Upper lobe of right lung (tissue), 1 donor: Measurements from ENCODE around the gene STXBP3. TPM values are rescaled to one million over a fixed set of nuclear protein-coding genes. Genes with fewer than 3 reads are reported as not detected.

Experiments used
- ATAC-seq: fragments of 200-7000 bp; cut with Tn5 transposase; one replicate; pipeline ENCODE4 v1.9.1; 2020; ENCODE audit warnings: mild to moderate bottlenecking, moderate library complexity
- DNase-seq: peaks from one replicate; pipeline ENCODE4 v3.0.0-alpha.2; 2020
- H3K27ac ChIP-seq: fragments of 200-600 bp; one replicate; pipeline ENCODE4 v1.8.0; 2022
- H3K27me3 ChIP-seq: fragments of 200-600 bp; one replicate; pipeline ENCODE4 v1.8.0; 2022; ENCODE audit warnings: mild to moderate bottlenecking
- H3K36me3 ChIP-seq: fragments of 200-600 bp; one replicate; pipeline ENCODE4 v1.8.0; 2022
- H3K4me1 ChIP-seq: fragments of 200-600 bp; one replicate; pipeline ENCODE4 v1.8.0; 2022
- H3K4me3 ChIP-seq: fragments of 200-600 bp; one replicate; pipeline ENCODE4 v1.8.0; 2022; ENCODE audit warnings: mild to moderate bottlenecking
- H3K9me3 ChIP-seq: fragments of 200-600 bp; one replicate; pipeline ENCODE4 v1.8.0; 2022
- intact Hi-C: fragments of 100-400 bp; cut with DNase I; formaldehyde crosslinking; loops from one replicate; pipeline ENCODE4 v1.11.0; 2022
- total RNA-seq: library from RNA; stranded (reverse); fragmentation: NEBNext Ultra II Directional; extraction: Animal tissue kit (Norgen Biotek cat#: 25700); gene quantifications from one replicate; pipeline ENCODE4 v1.2.1, GENCODE V29; 2021
- TF ChIP-seq, protein P1 (sequence below): fragments of 200-600 bp; IDR thresholded peaks from one replicate; pipeline ENCODE4 v1.8.0; 2022; ENCODE audit warnings: antibody characterized with exemption
- donor health status: DM: no; HTN: yes; CAD: no; lungs with severe emphysema.

Gene STXBP3
- total RNA-seq, 1 donor from 2014 or later: 54.1 TPM

GRCh38 chr1:108753363-108753762, 6.9 kb downstream of the STXBP3 start:
- peaks cover 58% of the 10 kb centered on the region for H3K36me3 ChIP-seq
- no peaks in the 10 kb centered on the region for H3K27me3 ChIP-seq
- intact Hi-C loops: no loop called here

DNA sequence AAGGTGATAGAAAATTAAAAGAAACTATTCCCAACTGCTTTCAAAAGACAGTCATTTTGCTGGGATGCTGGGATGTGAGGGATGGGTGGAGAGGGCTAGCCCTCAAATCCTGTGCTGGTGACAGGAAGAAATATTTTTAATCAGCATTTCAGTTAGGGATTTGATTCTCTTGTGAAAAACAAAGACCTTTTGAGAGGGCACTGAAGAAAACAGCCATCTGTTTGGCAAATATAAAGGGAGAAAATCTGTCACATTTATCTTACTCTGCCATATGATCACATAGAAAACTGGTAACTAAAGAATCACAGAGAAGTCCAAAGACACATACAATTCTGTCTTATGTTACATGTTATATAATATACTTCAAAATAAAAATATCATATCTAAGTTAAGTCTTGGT, 12.3 kb downstream of the STXBP3 start:
- H3K4me3 ChIP-seq: no peak overlapping the region
- no peaks in the 10 kb centered on the region for H3K27me3 ChIP-seq
- no peaks in the 10 kb centered on the region for H3K4me1 ChIP-seq
- TF ChIP-seq, protein P1, sequence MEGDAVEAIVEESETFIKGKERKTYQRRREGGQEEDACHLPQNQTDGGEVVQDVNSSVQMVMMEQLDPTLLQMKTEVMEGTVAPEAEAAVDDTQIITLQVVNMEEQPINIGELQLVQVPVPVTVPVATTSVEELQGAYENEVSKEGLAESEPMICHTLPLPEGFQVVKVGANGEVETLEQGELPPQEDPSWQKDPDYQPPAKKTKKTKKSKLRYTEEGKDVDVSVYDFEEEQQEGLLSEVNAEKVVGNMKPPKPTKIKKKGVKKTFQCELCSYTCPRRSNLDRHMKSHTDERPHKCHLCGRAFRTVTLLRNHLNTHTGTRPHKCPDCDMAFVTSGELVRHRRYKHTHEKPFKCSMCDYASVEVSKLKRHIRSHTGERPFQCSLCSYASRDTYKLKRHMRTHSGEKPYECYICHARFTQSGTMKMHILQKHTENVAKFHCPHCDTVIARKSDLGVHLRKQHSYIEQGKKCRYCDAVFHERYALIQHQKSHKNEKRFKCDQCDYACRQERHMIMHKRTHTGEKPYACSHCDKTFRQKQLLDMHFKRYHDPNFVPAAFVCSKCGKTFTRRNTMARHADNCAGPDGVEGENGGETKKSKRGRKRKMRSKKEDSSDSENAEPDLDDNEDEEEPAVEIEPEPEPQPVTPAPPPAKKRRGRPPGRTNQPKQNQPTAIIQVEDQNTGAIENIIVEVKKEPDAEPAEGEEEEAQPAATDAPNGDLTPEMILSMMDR: no peak
- peaks cover 93% of the 10 kb centered on the region for H3K36me3 ChIP-seq
- no peak overlapping the region for H3K27ac ChIP-seq
- H3K9me3 ChIP-seq: no peaks in the 10 kb centered on the region
- ATAC-seq: no peak
- DNase-seq: no peak
- intact Hi-C loops: no loop called here

More at GRCh38 chr1:108753363-108753762, 6.9 kb downstream of the STXBP3 start:
- no peak overlapping the region for H3K4me3 ChIP-seq
- ATAC-seq (no peak), DNase-seq (no peak)
- H3K27ac ChIP-seq: no peak overlapping the region
- TF ChIP-seq, protein P1: no peak
- H3K9me3 ChIP-seq: no peaks in the 10 kb centered on the region
- peaks cover 3% of the 10 kb centered on the region for H3K4me1 ChIP-seq

DNA sequence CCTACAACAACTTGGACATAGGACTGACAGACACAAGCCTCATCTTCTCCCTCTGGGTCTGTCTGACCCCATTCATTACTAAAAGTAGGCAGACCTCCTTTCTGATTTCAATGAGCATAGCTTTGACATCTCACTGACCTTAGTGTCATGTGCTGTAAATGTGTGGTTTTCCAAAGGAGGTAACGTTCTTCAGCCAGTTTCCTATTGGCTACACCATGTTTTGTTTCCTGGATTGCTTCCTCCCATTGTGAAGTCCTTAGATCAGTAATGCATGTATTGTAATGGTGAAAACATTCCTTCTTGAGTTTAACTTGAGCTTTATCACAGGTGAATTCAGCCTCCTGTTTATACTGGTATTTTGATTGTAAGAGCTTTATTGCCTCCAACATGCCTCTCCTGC, 20.6 kb downstream of the STXBP3 start:
- intact Hi-C loops: no loop called here
- Histone ChIP-seq H3K27ac (no peak overlapping the region), H3K27me3 (no peaks in the 10 kb centered on the region), H3K4me1 (no peaks in the 10 kb centered on the region), H3K36me3 (peaks cover 67% of the 10 kb centered on the region), H3K4me3 (no peak overlapping the region), H3K9me3 (no peaks in the 10 kb centered on the region)
- DNase-seq (no peak), ATAC-seq (no peak)
- TF ChIP-seq, protein P1: no peak

- DNase-seq: no peak
- no peaks in the 10 kb centered on the region for H3K27me3 ChIP-seq
- no peak overlapping the region for H3K4me3 ChIP-seq
- H3K27ac ChIP-seq: no peak overlapping the region
- ATAC-seq: no peak
- no peaks in the 10 kb centered on the region for H3K4me1 ChIP-seq
- H3K9me3 ChIP-seq: no peaks in the 10 kb centered on the region
- peaks cover 64% of the 10 kb centered on the region for H3K36me3 ChIP-seq
- intact Hi-C loops: no loop called here
- TF ChIP-seq, protein P1: no peak
Measured at GRCh38 chr1:108767708-108768107, 21.2 kb downstream of the STXBP3 start.

GRCh38 chr1:108777839-108778238, 31.4 kb downstream of the STXBP3 start:
- TF ChIP-seq, protein P1: no peak
- DNase-seq (no peak), ATAC-seq (no peak)
- no peaks in the 10 kb centered on the region for H3K9me3 ChIP-seq
- no peaks in the 10 kb centered on the region for H3K4me1 ChIP-seq
- intact Hi-C loops: no loop called here
- H3K27me3 ChIP-seq: no peaks in the 10 kb centered on the region
- peaks cover 87% of the 10 kb centered on the region for H3K36me3 ChIP-seq
- no peak overlapping the region for H3K27ac ChIP-seq
- H3K4me3 ChIP-seq: no peak overlapping the region

- Histone ChIP-seq H3K27ac (no peak overlapping the region), H3K9me3 (no peaks in the 10 kb centered on the region), H3K4me1 (no peaks in the 10 kb centered on the region), H3K4me3 (no peak overlapping the region), H3K36me3 (peaks cover 86% of the 10 kb centered on the region), H3K27me3 (no peaks in the 10 kb centered on the region)
- no peak for ATAC-seq
- DNase-seq: no peak
- intact Hi-C loops: no loop called here
- TF ChIP-seq, protein P1: no peak
Measured at GRCh38 chr1:108779455-108779854, 33.0 kb downstream of the STXBP3 start.
